GM18858 (cell line): ENCODE results near the gene PNP.

ENCODE experiments used
- ATAC-seq: cut with Tn5 transposase; IDR thresholded peaks from one replicate; pipeline ENCODE4 v1.9.1; 2021; ENCODE audit not compliant: unreplicated experiment

Gene PNP

GRCh38 chr14:20454516-20455354 lies 14.5 kb upstream of the PNP start, which contains the start of the genes APEX1 and OSGEP:
APEX1 (plus strand) TSS chr14:20455226; CDS start chr14:20455646, 420 bp downstream.
OSGEP (minus strand) TSS chr14:20454812; CDS start chr14:20454683, 129 bp downstream.
- ATAC-seq: peak; percentile 80

GRCh38 chr14:20455355-20456300 lies 13.6 kb upstream of the PNP start:
- ATAC-seq: peak; percentile 26

DNA sequence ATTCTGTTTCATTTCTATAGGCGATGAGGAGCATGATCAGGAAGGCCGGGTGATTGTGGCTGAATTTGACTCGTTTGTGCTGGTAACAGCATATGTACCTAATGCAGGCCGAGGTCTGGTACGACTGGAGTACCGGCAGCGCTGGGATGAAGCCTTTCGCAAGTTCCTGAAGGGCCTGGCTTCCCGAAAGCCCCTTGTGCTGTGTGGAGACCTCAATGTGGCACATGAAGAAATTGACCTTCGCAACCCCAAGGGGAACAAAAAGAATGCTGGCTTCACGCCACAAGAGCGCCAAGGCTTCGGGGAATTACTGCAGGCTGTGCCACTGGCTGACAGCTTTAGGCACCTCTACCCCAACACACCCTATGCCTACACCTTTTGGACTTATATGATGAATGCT lies 12.2 kb upstream of the PNP start:
- no peak for ATAC-seq

DNA sequence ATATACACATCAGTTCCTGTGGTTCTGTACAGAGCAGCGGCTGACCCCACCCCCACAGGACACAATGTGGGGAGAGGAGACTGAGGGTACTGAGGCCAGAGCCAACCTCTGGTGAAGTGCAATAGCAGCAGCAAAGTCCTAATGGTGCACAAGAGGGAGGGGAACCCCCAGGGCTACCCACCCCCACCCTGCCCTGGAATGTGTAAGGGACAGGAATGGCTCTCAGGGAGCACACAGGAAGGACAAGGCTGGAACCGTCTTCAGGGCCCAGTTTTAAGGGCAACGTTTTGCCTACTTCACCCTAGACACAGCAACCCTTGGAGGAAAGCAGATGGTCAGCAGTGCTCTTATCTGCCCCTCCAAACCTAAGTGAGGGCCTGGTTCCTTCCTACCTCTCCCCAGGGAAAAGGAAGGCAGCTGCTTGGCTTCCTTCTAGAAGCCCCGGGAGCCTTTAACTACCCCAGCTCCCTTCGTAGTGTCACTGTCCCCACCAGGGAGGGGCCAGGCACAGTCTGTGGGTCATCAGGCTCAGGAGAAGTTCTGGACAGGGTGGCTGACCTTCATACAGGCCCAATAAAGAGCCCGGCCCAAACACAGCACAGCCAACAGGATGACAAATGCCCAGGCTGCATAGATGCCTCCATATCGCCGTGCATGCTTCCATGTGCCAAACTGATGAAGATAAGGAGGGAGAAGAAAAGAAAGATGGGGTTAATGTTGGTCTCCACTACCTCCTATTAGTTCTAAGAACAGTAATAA lies 11.0 kb upstream of the PNP start:
- no peak for ATAC-seq

DNA sequence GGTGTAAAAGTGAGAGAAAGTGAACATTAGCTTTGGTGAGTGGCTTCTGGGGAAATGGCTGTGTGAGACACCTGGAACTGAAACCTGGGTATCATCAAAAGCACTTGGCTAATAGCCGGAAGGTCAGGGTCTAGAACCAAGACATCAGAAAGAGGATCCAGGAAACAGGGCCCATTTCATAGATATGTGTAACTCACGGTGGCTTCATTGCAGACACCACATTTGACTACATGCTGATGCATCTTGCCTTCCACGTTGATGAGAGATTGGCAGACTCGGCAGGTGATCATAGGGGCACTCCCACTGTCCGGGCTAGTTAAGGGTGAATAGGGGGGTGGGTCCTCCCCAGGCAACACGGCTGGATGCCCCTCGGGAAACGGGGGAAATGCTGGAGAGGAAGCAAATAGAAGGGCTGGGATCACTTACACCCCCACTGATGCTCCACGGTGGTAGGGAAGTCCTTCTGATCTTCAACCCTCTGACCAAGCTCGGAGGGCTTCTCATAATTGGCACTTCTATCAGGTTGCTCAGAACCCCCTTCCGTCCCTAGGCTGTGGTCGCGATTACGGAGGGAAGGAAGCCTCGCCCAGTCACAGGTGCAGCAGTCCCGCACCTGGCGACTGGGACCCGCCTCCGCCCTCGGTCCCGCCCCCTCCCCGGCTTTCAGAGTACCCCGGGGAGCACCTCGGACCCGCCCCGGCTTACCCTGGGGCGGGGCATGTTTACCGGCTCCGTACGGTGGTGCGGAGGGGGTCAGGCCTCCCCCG lies 8.6 kb upstream of the PNP start:
- ATAC-seq: no peak

DNA sequence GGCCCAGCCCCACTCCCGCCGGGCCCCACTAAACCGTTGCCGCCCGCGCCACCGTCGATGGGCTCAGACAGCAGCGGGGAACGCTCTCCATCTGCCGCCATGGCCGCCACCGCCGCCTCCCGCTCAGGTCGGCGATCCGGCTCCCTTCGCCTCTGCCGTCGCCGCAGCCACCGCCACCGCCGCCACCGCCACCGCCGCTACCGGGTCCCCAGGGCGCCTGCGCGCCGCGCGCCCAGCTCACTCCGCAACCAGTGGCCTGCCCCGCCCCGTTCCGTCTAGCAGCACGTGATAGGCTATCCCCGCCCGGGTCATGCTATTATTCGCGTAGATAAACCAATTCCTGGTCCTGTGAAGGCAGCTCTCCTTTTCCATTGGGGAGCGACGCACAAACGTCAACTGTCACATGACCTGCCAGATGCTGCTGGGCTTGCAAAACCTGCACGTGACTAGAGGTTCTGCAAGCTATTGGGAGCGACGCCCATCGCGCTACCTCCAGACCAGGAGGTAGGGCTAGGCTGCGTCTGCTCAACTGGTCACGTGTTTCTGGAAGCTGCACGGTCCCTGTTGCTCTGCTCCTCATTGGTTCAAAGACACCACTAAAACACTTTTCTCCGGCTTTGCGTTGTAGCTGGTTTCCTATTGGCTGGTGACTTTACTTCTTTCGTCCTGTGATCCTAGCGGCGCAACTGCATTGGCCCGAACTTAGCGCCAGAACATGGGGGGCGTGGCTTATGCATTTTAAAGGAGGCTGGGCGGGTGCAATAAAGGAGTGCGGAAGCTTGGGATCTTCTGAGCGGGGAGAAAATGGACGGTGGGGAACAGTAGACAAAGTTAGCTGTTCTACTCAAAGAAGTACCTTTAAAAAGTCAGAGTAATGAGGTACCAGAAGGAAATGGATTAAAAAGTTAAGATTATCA lies 7.7 kb upstream of the PNP start, which contains the start of gene PIP4P1:
Gene PIP4P1, minus strand, starts transcription at position 210 of the 917 bp plus-strand sequence. Its CDS starts 109 bp downstream, at position 101.
- ATAC-seq: peak; percentile 93

DNA sequence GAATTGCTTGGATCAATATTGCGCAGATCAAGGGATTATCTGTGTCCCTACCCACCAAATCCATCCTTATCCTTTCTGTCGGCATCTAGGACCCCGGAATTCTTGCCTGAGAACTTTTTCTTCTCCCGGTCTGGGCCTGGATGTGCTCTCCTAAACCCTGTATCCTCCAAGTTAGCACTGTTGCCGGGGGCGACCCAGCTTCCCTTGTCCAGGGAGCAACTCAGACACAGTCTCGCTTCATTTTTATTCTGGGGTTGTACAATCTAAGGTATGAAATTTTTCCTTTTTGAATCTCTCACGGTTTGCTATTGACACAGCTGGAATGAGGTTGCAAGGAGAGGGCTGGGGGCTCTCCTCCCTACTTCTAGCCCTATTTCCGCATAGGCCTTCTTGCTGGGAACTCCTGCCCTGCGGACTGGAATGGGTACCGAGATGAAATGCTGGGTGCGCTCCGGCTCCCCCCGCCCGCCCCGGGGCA lies 403 bp upstream of the PNP start:
- ATAC-seq: no peak

- peak; percentile 26 for ATAC-seq
These were observed 840 bp downstream of the PNP start for GRCh38 chr14:20469890-20470602.

GRCh38 chr14:20470603-20470901 lies 1.3 kb downstream of the PNP start:
- no peak for ATAC-seq

DNA sequence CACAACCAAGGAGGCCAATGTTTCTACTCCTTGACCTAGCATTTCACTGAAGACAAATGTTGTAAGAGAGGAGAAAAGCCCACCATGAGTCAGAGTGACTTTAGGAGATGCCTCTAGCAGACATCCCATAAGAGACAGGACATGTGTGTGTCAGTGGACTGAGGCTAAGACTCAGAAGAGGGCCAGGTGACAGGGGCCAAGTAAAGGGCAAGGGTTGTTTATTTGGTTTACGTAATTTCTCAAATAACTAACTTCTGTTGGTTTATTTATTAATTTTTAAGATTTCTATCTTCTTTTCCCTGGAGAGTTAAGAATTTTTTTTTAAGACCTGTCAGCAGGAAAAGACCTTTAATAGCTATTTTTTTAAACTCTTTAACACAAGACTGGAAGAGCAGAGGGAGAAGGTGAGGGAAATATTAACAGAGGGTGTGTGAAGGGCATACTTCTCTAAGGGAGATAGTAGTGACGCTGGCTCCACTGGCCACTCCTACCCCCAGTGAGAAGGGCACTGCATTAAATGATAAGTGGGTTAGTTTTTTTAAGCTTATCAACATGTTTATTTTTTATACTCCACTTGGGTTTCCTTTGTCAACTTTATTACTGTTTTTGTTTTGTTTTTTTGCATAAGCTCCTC lies 3.4 kb downstream of the PNP start:
- no peak for ATAC-seq

DNA sequence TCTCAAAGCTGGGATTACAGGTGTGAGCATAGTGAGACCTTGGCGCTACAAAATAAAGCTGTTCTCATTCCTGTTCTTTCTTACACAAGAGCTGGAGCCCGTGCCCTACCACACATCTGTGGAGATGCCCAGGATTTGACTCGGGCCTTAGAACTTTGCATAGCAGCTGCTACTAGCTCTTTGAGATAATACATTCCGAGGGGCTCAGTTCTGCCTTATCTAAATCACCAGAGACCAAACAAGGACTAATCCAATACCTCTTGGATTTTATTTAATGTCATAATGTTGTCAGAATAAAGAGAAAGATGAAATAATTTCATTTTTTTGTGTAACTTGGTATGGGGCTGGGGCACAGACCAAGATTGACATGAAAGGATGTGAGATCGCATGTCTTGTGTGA lies 7.6 kb downstream of the PNP start:
- no peak for ATAC-seq

- no peak for ATAC-seq
These were observed 8.1 kb downstream of the PNP start for GRCh38 chr14:20477211-20477876.

- ATAC-seq: no peak
These were observed 9.7 kb downstream of the PNP start for GRCh38 chr14:20478894-20479293.

DNA sequence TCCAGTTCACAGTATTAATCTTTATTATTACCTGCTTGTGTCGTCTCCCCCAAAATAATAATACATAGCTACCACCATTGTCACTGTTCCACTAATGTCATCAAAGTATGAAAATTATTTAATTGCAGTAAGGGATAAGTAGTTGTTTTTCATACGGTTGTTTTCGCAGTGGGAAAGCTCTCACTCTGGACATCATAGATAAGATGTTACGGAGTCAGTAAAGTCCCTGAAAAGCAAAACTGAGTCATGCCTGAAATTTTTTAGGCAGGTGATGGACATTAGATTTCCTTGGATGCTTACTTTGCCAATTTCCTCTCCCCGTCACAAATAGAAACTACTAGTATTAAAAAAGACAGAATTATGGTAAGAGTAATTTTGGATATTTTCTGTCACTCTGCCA lies 13.2 kb downstream of the PNP start:
- no peak for ATAC-seq

GRCh38 chr14:20485900-20486299 lies 16.7 kb downstream of the PNP start:
- no peak for ATAC-seq

GRCh38 chr14:20486684-20487395 lies 17.6 kb downstream of the PNP start:
- no peak for ATAC-seq

- no peak for ATAC-seq
These were observed 18.2 kb downstream of the PNP start for GRCh38 chr14:20487396-20487725.
